Stomach smooth muscle (tissue), 2 donors: ENCODE data around the gene POU2AF1.
A peak's percentile ranks its signal among the peaks of the same experiment; 100 is the strongest.

Experiments used
- H3K27ac ChIP-seq: one replicate; pipeline ENCODE4 v1.7.0; 2013; ENCODE audit warnings: mild to moderate bottlenecking, low read length, inconsistent platforms
- H3K27me3 ChIP-seq, 2 donors: one replicate each; pipeline ENCODE4 v1.7.0; 2013; ENCODE audit warnings: low read length in 2 of 2; ENCODE audit not compliant: insufficient read depth in 2 of 2, control insufficient read depth in 1 of 2
- H3K36me3 ChIP-seq, 2 donors: one replicate each; pipeline ENCODE4 v1.7.0; 2013; ENCODE audit warnings: low read length in 2 of 2; ENCODE audit not compliant: control insufficient read depth in 2 of 2, insufficient read depth in 2 of 2
- H3K4me1 ChIP-seq: one replicate; pipeline ENCODE4 v1.7.0; 2013; ENCODE audit warnings: low read length; ENCODE audit not compliant: control insufficient read depth, insufficient read depth
- H3K4me3 ChIP-seq, 2 donors: one replicate each; pipeline ENCODE4 v1.7.0; 2013; ENCODE audit warnings: low read length in 2 of 2
- H3K9ac ChIP-seq, 2 donors: one replicate each; pipeline ENCODE4 v1.7.0; 2013; ENCODE audit warnings: low read length in 2 of 2, mild to moderate bottlenecking in 1 of 2
- H3K9me3 ChIP-seq, 2 donors: one replicate each; pipeline ENCODE4 v1.7.0; 2013; ENCODE audit warnings: low read length in 2 of 2; ENCODE audit not compliant: control insufficient read depth in 2 of 2
- donor health status: healthy.
- donor health status: Pancreatic carcinoma.

POU2AF1 gene

GRCh38 chr11:111386611-111387150, 7.6 kb upstream of the POU2AF1 start:
- Histone ChIP-seq H3K27ac (no peak overlapping the region), H3K9ac (no peak overlapping the region), H3K9me3 (no peaks in the 10 kb centered on the region), H3K27me3 (no peaks in the 10 kb centered on the region), H3K36me3 (no peaks in the 10 kb centered on the region), H3K4me1 (no peaks in the 10 kb centered on the region), H3K4me3 (no peak overlapping the region)

DNA sequence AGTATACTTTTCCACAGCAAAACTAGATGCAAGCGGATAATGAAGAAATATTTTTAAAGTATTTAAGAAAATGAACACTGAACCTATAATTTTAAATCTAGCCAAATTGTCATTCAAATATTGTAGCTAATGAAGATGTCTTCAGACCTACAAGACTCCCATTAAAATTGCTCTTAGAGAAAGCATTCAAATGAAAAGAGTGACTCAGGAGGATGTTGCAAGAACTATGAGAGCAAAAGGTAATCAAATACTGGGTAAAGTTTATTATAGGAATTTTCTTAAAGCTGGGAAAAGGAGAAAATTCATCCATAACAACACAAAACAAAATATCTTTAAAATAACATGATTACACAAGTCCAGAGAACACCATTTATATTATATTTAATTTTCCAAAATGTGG, 5.4 kb upstream of the POU2AF1 start:
- H3K9ac ChIP-seq, result no peak overlapping the region
- H3K27me3 ChIP-seq, result no peaks in the 10 kb centered on the region
- no peaks in the 10 kb centered on the region for H3K36me3 ChIP-seq
- H3K9me3 ChIP-seq, result no peaks in the 10 kb centered on the region
- H3K4me3 ChIP-seq, result no peak overlapping the region
- H3K27ac ChIP-seq, result no peak overlapping the region
- no peaks in the 10 kb centered on the region for H3K4me1 ChIP-seq

- H3K27ac ChIP-seq, result no peak overlapping the region
- no peak overlapping the region for H3K4me3 ChIP-seq
- peaks cover 4% of the 10 kb centered on the region for H3K4me1 ChIP-seq
- no peaks in the 10 kb centered on the region for H3K27me3 ChIP-seq
- no peaks in the 10 kb centered on the region for H3K9me3 ChIP-seq
- no peak overlapping the region for H3K9ac ChIP-seq
- H3K36me3 ChIP-seq, result no peaks in the 10 kb centered on the region
Measured at GRCh38 chr11:111382451-111382850, 3.4 kb upstream of the POU2AF1 start.

DNA sequence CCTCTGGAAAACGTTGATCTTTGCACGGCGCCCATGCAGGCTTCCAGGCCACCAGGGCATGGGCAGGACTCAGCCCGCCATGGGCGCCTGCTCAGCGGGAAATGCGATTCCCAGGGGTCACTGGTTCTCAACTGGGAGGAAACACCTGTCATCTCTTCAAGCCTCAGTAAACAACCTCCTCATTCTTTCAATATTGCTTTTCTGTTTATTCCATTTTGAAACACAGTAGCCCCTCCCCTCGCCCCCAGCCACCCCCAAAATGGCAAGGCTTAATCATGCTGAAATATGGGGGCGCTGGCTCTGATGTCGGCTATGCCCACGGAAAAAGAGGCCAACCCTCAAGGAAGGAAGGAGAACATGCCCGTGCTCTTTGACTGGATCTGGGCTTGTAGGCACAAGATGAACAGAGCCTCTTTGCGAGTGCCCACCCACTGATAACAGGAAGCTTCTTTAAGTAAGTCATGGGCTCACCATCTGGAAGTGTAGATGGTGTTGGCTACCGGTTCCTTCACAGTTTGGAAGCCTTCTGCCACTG, 594 bp upstream of the POU2AF1 start:
- peak overlapping the region in 1 of 2 donors; percentile 3 for H3K4me3 ChIP-seq
- H3K36me3 ChIP-seq, result no peaks in the 10 kb centered on the region
- no peak overlapping the region for H3K27ac ChIP-seq
- no peak overlapping the region for H3K9ac ChIP-seq
- no peaks in the 10 kb centered on the region for H3K27me3 ChIP-seq
- H3K9me3 ChIP-seq, result no peaks in the 10 kb centered on the region
- peaks cover 4% of the 10 kb centered on the region for H3K4me1 ChIP-seq

DNA sequence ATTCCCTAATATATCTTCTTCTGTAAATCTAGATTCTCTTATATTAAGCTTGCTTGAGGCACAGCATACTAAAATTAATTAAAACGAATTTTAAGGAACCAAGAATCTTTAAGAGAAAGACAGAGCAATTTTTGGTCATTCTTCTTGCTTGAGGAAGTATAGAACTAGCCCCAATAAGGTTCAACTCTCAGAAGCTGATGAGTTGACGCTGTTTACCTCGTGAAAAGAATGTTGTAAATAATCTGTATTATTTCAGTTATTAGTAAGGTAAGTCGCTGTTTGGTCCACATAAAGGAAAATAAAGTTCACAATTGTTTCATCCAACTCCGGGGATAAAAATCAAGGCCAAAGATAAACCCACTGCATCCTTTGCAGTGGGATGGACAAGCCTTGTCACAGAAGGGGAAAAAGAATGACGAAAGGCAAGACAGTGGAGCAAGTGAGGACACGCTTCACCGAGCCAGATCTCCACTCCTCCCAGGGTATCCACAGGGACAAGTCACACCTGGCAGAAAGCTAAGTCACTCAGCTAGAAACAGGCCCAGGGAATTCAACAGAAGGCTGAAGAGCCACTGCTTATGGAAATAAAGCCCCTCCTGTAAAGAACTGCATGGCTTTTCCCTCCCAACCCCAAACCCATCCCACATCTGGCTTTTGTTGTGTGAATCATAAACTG, 752 bp downstream of the POU2AF1 start:
- H3K36me3 ChIP-seq, result no peaks in the 10 kb centered on the region

GRCh38 chr11:111376181-111376871, 2.7 kb downstream of the POU2AF1 start:
- H3K36me3 ChIP-seq, result no peaks in the 10 kb centered on the region
- no peaks in the 10 kb centered on the region for H3K27me3 ChIP-seq
- peaks cover 4% of the 10 kb centered on the region for H3K4me1 ChIP-seq
- H3K9ac ChIP-seq, result no peak overlapping the region
- H3K27ac ChIP-seq, result no peak overlapping the region
- no peak overlapping the region for H3K4me3 ChIP-seq
- H3K9me3 ChIP-seq, result no peaks in the 10 kb centered on the region

More for the DNA sequence above, 752 bp downstream of the POU2AF1 start:
- Histone ChIP-seq H3K9ac (no peak overlapping the region), H3K27ac (no peak overlapping the region), H3K4me1 (peaks cover 4% of the 10 kb centered on the region), H3K9me3 (no peaks in the 10 kb centered on the region), H3K4me3 (no peak overlapping the region), H3K27me3 (no peaks in the 10 kb centered on the region)

DNA sequence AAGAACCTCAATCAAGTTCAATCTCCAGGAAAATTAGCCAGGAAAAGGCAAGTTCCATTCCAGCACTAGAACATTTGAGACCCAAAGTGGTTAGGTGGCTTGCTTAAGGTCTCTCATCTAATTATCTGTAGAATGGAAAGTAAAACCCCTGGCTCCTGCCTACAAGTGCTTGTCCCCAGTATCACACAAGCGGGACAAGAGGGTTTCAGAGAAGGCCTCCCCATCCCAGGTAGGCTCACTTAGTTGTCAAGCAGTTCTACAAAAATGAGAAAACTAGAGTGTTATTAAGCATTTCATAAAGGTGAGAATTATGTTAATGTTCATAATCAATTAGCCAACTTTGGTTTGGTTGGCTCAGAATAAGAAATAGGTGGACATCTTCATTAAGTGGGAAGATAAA, 5.5 kb downstream of the POU2AF1 start:
- Histone ChIP-seq H3K27ac (no peak overlapping the region), H3K4me1 (no peaks in the 10 kb centered on the region), H3K36me3 (no peaks in the 10 kb centered on the region), H3K4me3 (no peak overlapping the region), H3K9me3 (no peaks in the 10 kb centered on the region), H3K9ac (no peak overlapping the region), H3K27me3 (no peaks in the 10 kb centered on the region)

- H3K36me3 ChIP-seq, result no peaks in the 10 kb centered on the region
- no peak overlapping the region for H3K4me3 ChIP-seq
- H3K9me3 ChIP-seq, result no peaks in the 10 kb centered on the region
- no peak overlapping the region for H3K27ac ChIP-seq
- H3K4me1 ChIP-seq, result no peaks in the 10 kb centered on the region
- no peak overlapping the region for H3K9ac ChIP-seq
- no peaks in the 10 kb centered on the region for H3K27me3 ChIP-seq
Measured at GRCh38 chr11:111372538-111372937, 6.5 kb downstream of the POU2AF1 start.

DNA sequence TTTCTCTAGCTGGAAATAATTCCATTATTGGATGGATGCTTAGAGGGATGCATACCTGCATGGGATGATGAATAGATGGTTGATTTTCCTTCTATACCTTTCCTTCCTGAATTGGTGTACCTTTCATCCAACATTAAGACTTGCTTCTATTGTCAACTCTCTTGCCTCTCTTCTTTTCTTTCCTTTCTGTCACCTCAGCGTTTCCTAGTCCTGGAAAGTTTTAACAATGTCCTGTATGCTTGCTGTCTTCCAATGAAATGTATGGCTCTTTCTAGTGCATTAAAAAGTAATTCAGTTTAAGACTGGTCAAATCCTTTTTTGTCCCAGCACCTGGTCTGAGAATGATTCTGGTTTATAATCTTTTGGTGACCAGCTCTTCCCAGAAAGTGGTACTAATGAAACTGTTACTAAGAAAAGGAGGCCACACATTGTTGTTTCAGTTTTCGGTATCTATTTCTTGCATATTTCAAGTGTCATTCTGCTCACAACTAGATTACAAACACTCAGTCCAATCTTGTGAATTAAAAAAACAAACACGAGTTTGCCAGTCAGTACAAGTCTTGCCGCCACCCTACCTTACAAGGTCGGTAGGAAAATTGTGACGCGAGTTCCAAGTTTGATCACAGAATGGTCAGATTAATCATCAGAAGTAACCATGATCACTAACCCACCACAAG, 8.0 kb downstream of the POU2AF1 start:
- no peak overlapping the region for H3K27ac ChIP-seq
- no peak overlapping the region for H3K9ac ChIP-seq
- H3K4me3 ChIP-seq, result no peak overlapping the region
- H3K27me3 ChIP-seq, result no peaks in the 10 kb centered on the region
- peaks cover 5% of the 10 kb centered on the region for H3K4me1 ChIP-seq
- H3K36me3 ChIP-seq, result no peaks in the 10 kb centered on the region
- H3K9me3 ChIP-seq, result no peaks in the 10 kb centered on the region

DNA sequence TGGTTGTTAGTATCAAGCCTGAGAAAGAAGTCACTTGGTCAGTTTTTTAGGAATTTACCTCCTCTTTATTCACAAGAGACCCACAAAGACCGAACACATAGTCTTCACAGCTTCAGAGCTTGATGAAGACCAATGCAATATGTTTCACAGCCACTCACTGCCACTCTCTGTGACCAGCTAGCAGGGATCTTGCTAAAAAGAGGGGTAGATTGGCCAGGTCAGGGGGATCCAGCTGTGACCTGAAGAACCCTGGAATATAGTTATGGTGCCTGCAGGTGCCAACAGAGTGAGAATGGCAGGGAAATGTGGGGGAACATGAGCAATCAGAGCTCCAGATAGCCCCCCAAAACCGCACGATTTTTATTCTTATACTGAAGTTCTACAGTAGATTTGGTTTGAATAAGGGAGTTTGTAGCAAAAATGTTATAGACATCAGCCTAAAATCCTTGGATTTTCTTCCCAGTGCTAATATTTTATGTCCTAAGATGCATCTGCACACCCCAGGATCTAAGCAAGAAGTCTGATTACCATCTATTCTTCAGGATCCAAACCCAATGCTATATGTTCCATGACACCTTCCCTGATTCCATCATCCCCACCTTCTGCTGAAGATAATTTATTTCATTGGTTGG, 8.7 kb downstream of the POU2AF1 start:
- no peak overlapping the region for H3K4me3 ChIP-seq

More for the DNA sequence above, 8.7 kb downstream of the POU2AF1 start:
- no peak overlapping the region for H3K9ac ChIP-seq
- no peaks in the 10 kb centered on the region for H3K27me3 ChIP-seq
- no peaks in the 10 kb centered on the region for H3K9me3 ChIP-seq
- H3K4me1 ChIP-seq, result peaks cover 5% of the 10 kb centered on the region
- no peak overlapping the region for H3K27ac ChIP-seq
- H3K36me3 ChIP-seq, result no peaks in the 10 kb centered on the region
